22Rv1 (cell line): ENCODE results near the gene ASIC4.
A peak's percentile ranks its signal among the peaks of the same experiment; 100 is the strongest.

Experiments used
- H3K27ac ChIP-seq: fragments of 450-650 bp; 2 replicates; pipeline ENCODE4 v1.5.1; 2017
- CTCF ChIP-seq: fragments of 450-650 bp; IDR thresholded peaks from 2 replicates; pipeline ENCODE4 v1.5.1; 2017; ENCODE audit warnings: mild to moderate bottlenecking
- ZFX ChIP-seq: fragments of 450-650 bp; IDR thresholded peaks from 2 replicates; pipeline ENCODE4 v1.6.1; 2017; ENCODE audit warnings: antibody characterized with exemption, borderline replicate concordance

Gene ASIC4

GRCh38 chr2:219559156-219559915 is 45.1 kb downstream of the ASIC4 start:
- H3K27ac ChIP-seq = no peak overlapping the region
- TF ChIP-seq CTCF (no peak), ZFX (no peak)

GRCh38 chr2:219560037-219560892 is 46.0 kb downstream of the ASIC4 start:
- H3K27ac ChIP-seq = no peak overlapping the region
- TF ChIP-seq CTCF (peak; percentile 89), ZFX (no peak)

GRCh38 chr2:219560893-219561178 is 46.6 kb downstream of the ASIC4 start:
- no peak overlapping the region for H3K27ac ChIP-seq
- no peak for TF ChIP-seq CTCF
- no peak for TF ChIP-seq ZFX

- TF ChIP-seq CTCF = no peak
- no peak for TF ChIP-seq ZFX
- H3K27ac ChIP-seq = no peak overlapping the region
These were observed 47.1 kb downstream of the ASIC4 start for GRCh38 chr2:219561179-219562048.

GRCh38 chr2:219562049-219563020 is 48.1 kb downstream of the ASIC4 start:
- H3K27ac ChIP-seq = no peak overlapping the region
- no peak for TF ChIP-seq CTCF
- no peak for TF ChIP-seq ZFX

- TF ChIP-seq ZFX (no peak), CTCF (no peak)
- H3K27ac ChIP-seq = no peak overlapping the region
These were observed 49.1 kb downstream of the ASIC4 start for GRCh38 chr2:219563271-219563928.
